ENCODE measurements around the gene ZNF780A.
"Not testable (repeated sequence)": the region's sequence is repeated elsewhere in the genome, so short reads cannot be mapped to it uniquely, and the experiment has no call there.

The ZNF780A gene

GRCh38 chr19:40055832-40056504 is 34.8 kb downstream of the ZNF780A start, which contains the start of gene ZNF780B:
TSS of gene ZNF780B (minus strand) at chr19:40056231. CDS start at chr19:40050332, 5,899 bp downstream.
- Histone ChIP-seq H3K36me3 (ENCODE audit: control insufficient read depth, insufficient read depth, low read length) (no peaks in the 10 kb centered on the region), H3K4me3 (replicated peaks; ENCODE audit: low read depth, low read length) (peak within 1 kb of the TSS; percentile 99), H3K27me3 (replicated peaks; ENCODE audit: control insufficient read depth, insufficient read depth, low read length) (no peaks in the 10 kb centered on the region)
- TF ChIP-seq CTCF (IDR thresholded peaks at IDR 0.05; ENCODE audit: insufficient read depth, low read length, poor library complexity, severe bottlenecking) = no peak
- peak; percentile 81 for DNase-seq (ENCODE audit: extremely low read depth, insufficient read length)

GRCh38 chr19:40055049-40055448 is 35.7 kb downstream of the ZNF780A start:
- Histone ChIP-seq H3K4me3 (replicated peaks; ENCODE audit: low read depth, low read length) (peak overlapping the region; percentile 99), H3K36me3 (ENCODE audit: control insufficient read depth, insufficient read depth, low read length) (no peaks in the 10 kb centered on the region), H3K27me3 (replicated peaks; ENCODE audit: control insufficient read depth, insufficient read depth, low read length) (no peaks in the 10 kb centered on the region)
- DNase-seq (ENCODE audit: extremely low read depth, insufficient read length) = no peak
- no peak for TF ChIP-seq CTCF (IDR thresholded peaks at IDR 0.05; ENCODE audit: insufficient read depth, low read length, poor library complexity, severe bottlenecking)

GRCh38 chr19:40054632-40055031 is 36.1 kb downstream of the ZNF780A start:
- Histone ChIP-seq H3K27me3 (replicated peaks; ENCODE audit: control insufficient read depth, insufficient read depth, low read length) (no peaks in the 10 kb centered on the region), H3K36me3 (ENCODE audit: control insufficient read depth, insufficient read depth, low read length) (no peaks in the 10 kb centered on the region; the same call in 1 of the 2 replicates), H3K4me3 (replicated peaks; ENCODE audit: low read depth, low read length) (peak overlapping the region; percentile 34; the same call in 1 of the 2 replicates)
- no peak for DNase-seq (ENCODE audit: extremely low read depth, insufficient read length)
- no peak for TF ChIP-seq CTCF (IDR thresholded peaks at IDR 0.05; ENCODE audit: insufficient read depth, low read length, poor library complexity, severe bottlenecking)

- H3K36me3 ChIP-seq (ENCODE audit: control insufficient read depth, insufficient read depth, low read length) = peaks cover 4% of the 10 kb centered on the region; the same call in 1 of the 2 replicates
- no peak for TF ChIP-seq CTCF (IDR thresholded peaks at IDR 0.05; ENCODE audit: insufficient read depth, low read length, poor library complexity, severe bottlenecking)
- no peaks in the 10 kb centered on the region for H3K27me3 ChIP-seq (replicated peaks; ENCODE audit: control insufficient read depth, insufficient read depth, low read length)
- no peak overlapping the region for H3K4me3 ChIP-seq (replicated peaks; ENCODE audit: low read depth, low read length)
- no peak for DNase-seq (ENCODE audit: extremely low read depth, insufficient read length)
Observed at GRCh38 chr19:40053491-40053890, 37.3 kb downstream of the ZNF780A start.

GRCh38 chr19:40041718-40042117 is 49.0 kb downstream of the ZNF780A start:
- not testable (repeated sequence) for DNase-seq (ENCODE audit: extremely low read depth, insufficient read length); H3K36me3 ChIP-seq (ENCODE audit: control insufficient read depth, insufficient read depth, low read length); H3K27me3 ChIP-seq (replicated peaks; ENCODE audit: control insufficient read depth, insufficient read depth, low read length); H3K4me3 ChIP-seq (replicated peaks; ENCODE audit: low read depth, low read length)

- not testable (repeated sequence) for H3K4me3 ChIP-seq (replicated peaks; ENCODE audit: low read depth, low read length)
Observed at GRCh38 chr19:40038047-40038446, 52.7 kb downstream of the ZNF780A start.

GRCh38 chr19:40035996-40036395 is 54.7 kb downstream of the ZNF780A start:
- Histone ChIP-seq H3K36me3 (ENCODE audit: control insufficient read depth, insufficient read depth, low read length) (no peaks in the 10 kb centered on the region), H3K27me3 (replicated peaks; ENCODE audit: control insufficient read depth, insufficient read depth, low read length) (no peaks in the 10 kb centered on the region), H3K4me3 (replicated peaks; ENCODE audit: low read depth, low read length) (no peak overlapping the region)
- TF ChIP-seq CTCF (IDR thresholded peaks at IDR 0.05; ENCODE audit: insufficient read depth, low read length, poor library complexity, severe bottlenecking) = no peak
- no peak for DNase-seq (ENCODE audit: extremely low read depth, insufficient read length)

More at GRCh38 chr19:40038047-40038446, 52.7 kb downstream of the ZNF780A start:
- not testable (repeated sequence) for H3K27me3 ChIP-seq (replicated peaks; ENCODE audit: control insufficient read depth, insufficient read depth, low read length); H3K36me3 ChIP-seq (ENCODE audit: control insufficient read depth, insufficient read depth, low read length); DNase-seq (ENCODE audit: extremely low read depth, insufficient read length)

Data from GM06990 (cell line).